Trophoblast cell (in vitro differentiated cells and primary cell): ENCODE results near the gene ACTR3.
A peak's percentile ranks its signal among the peaks of the same experiment; 100 is the strongest.

Experiments
- DNase-seq, 2 donors: peaks; one replicate each; pipeline ENCODE4 v3.0.0-alpha.2; 2016
- H2AFZ ChIP-seq: 2 replicates; pipeline ENCODE4 v1.6.1; 2013; ENCODE audit warnings: low read length, moderate library complexity, mild to moderate bottlenecking; ENCODE audit not compliant: insufficient read depth, poor library complexity
- H2AK5ac ChIP-seq: 2 replicates; pipeline ENCODE4 v1.6.1; 2013; ENCODE audit warnings: mild to moderate bottlenecking, low read length
- H2BK120ac ChIP-seq: 2 replicates; pipeline ENCODE4 v1.6.1; 2013; ENCODE audit warnings: low read length, mild to moderate bottlenecking, moderate library complexity; ENCODE audit not compliant: insufficient read depth, poor library complexity
- H2BK12ac ChIP-seq: 2 replicates; pipeline ENCODE4 v1.6.1; 2013; ENCODE audit warnings: mild to moderate bottlenecking, low read length, moderate library complexity
- H2BK5ac ChIP-seq: 2 replicates; pipeline ENCODE4 v1.6.1; 2013; ENCODE audit warnings: low read length, low read depth, moderate library complexity, mild to moderate bottlenecking; ENCODE audit not compliant: poor library complexity
- H3K14ac ChIP-seq: 2 replicates; pipeline ENCODE4 v1.6.1; 2013; ENCODE audit warnings: mild to moderate bottlenecking, low read length
- H3K18ac ChIP-seq: 2 replicates; pipeline ENCODE4 v1.6.1; 2013; ENCODE audit warnings: mild to moderate bottlenecking, low read length
- H3K23ac ChIP-seq: 2 replicates; pipeline ENCODE4 v1.6.1; 2013; ENCODE audit warnings: low read length
- H3K27ac ChIP-seq: 2 replicates; pipeline ENCODE4 v1.5.1; 2013; ENCODE audit warnings: low read depth, mild to moderate bottlenecking, inconsistent platforms, low read length, moderate library complexity
- H3K27me3 ChIP-seq: 2 replicates; pipeline ENCODE4 v1.6.1; 2013; ENCODE audit warnings: inconsistent platforms, mild to moderate bottlenecking, low read length, moderate library complexity; ENCODE audit not compliant: insufficient read depth
- H3K36me3 ChIP-seq, 2 experiments: 1 replicate in 1 of 2; 2 replicates in 1 of 2; pipeline ENCODE4 v1.6.1; 2013; ENCODE audit warnings: low read length in 2 of 2, mild to moderate bottlenecking in 2 of 2, moderate library complexity in 1 of 2; ENCODE audit not compliant: insufficient read depth in 2 of 2, control insufficient read depth in 1 of 2
- H3K4ac ChIP-seq: 2 replicates; pipeline ENCODE4 v1.6.1; 2013; ENCODE audit warnings: low read depth, mild to moderate bottlenecking, low read length, moderate library complexity
- H3K4me1 ChIP-seq, 2 experiments: 1 replicate in 1 of 2; 2 replicates in 1 of 2; pipeline ENCODE4 v1.6.1; 2013; ENCODE audit warnings: low read length in 2 of 2, mild to moderate bottlenecking in 2 of 2, moderate library complexity in 1 of 2; ENCODE audit not compliant: insufficient read depth in 2 of 2, control insufficient read depth in 1 of 2
- H3K4me2 ChIP-seq: 2 replicates; pipeline ENCODE4 v1.6.1; 2013; ENCODE audit warnings: inconsistent platforms, mild to moderate bottlenecking, low read length, moderate library complexity
- H3K4me3 ChIP-seq: 2 replicates; pipeline ENCODE4 v1.5.1; 2013; ENCODE audit warnings: mild to moderate bottlenecking, low read depth, low read length, inconsistent platforms
- H3K79me1 ChIP-seq: one replicate; pipeline ENCODE4 v1.6.1; 2013; ENCODE audit warnings: low read length
- H3K79me2 ChIP-seq: 2 replicates; pipeline ENCODE4 v1.6.1; 2013; ENCODE audit warnings: low read length, mild to moderate bottlenecking; ENCODE audit not compliant: control insufficient read depth, insufficient read depth, poor library complexity
- H3K9ac ChIP-seq: 2 replicates; pipeline ENCODE4 v1.6.1; 2013; ENCODE audit warnings: mild to moderate bottlenecking, low read length
- H3K9me3 ChIP-seq: 2 replicates; pipeline ENCODE4 v1.6.1; 2013; ENCODE audit warnings: low read depth, mild to moderate bottlenecking, control low read depth, inconsistent platforms, low read length; ENCODE audit not compliant: insufficient read depth
- H4K12ac ChIP-seq: 2 replicates; pipeline ENCODE4 v1.6.1; 2013; ENCODE audit warnings: low read depth, mild to moderate bottlenecking, low read length, moderate library complexity
- H4K8ac ChIP-seq: 2 replicates; pipeline ENCODE4 v1.6.1; 2013; ENCODE audit warnings: low read depth, mild to moderate bottlenecking, low read length, moderate library complexity
- H4K91ac ChIP-seq: one replicate; pipeline ENCODE4 v1.6.1; 2013; ENCODE audit warnings: low read depth, mild to moderate bottlenecking, low read length, moderate library complexity
- WGBS: extraction: QIAGEN DNeasy Blood & Tissue Kit; methylation state at CpG from one replicate; pipeline ENCODE4 v1.1.7; 2013; ENCODE audit warnings: missing lambda C conversion rate; ENCODE audit not compliant: insufficient read length, insufficient coverage; ENCODE audit errors: extremely low coverage; 5-methylcytosine and 5-hydroxymethylcytosine counted together

ACTR3 gene

DNA sequence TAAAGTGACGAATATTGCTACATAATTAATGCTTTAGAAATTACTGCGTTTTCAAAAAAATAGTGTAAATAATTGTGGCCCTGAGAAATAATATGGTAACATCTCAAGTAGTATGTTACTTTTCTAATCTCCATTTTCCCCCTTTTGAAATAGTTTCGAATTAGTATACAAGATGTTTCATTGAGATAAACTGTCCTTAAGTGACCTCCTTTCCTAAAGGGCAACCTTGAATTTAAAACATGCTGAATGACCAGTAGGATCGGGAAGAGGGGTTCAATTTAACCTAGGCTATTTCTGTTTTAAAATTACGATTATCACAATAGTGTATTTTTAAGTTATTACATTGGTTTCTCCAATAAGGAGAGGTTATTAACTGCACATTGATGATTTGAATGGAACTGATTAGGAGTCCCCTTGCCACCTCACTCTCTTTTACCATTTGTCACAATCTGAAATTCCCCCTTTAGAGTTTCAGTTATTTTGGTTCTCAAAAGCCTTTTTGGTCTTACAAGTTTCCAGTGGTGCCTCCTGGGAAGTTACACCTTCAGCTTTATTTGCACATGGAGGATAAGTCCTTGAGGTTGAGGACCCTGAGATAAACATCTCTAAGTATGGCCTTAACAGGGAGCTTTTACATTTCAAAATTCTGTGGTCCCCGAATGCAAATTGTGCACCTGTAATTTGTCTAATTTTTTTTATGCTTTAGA lies 2.3 kb downstream of the ACTR3 start:
- H3K23ac ChIP-seq = no peak overlapping the region
- H3K36me3 ChIP-seq = peaks cover 0 to 2% of the 10 kb centered on the region in 2 experiments
- H2BK5ac ChIP-seq = no peak overlapping the region
- H2BK12ac ChIP-seq = no peak overlapping the region
- H4K91ac ChIP-seq = no peak overlapping the region
- H3K4me3 ChIP-seq = no peak overlapping the region
- no peak overlapping the region for H3K18ac ChIP-seq
- WGBS = no CpG with 5 or more reads among the region's 6 CpGs
- peaks cover 5 to 7% of the 10 kb centered on the region in 2 experiments for H3K4me1 ChIP-seq
- peak overlapping the region; percentile 52 for H3K4ac ChIP-seq
- peaks cover 14% of the 10 kb centered on the region for H3K79me1 ChIP-seq
- H2AFZ ChIP-seq = no peak overlapping the region
- no peak overlapping the region for H3K14ac ChIP-seq
- H2AK5ac ChIP-seq = no peak overlapping the region
- H3K4me2 ChIP-seq = peak overlapping the region; percentile 10
- H3K27me3 ChIP-seq = no peaks in the 10 kb centered on the region
- H3K9me3 ChIP-seq = no peaks in the 10 kb centered on the region
- peaks cover 17% of the 10 kb centered on the region for H3K79me2 ChIP-seq
- H4K12ac ChIP-seq = no peak overlapping the region
- DNase-seq = no peak
- H3K27ac ChIP-seq = no peak overlapping the region
- H2BK120ac ChIP-seq = no peak overlapping the region
- H3K9ac ChIP-seq = no peak overlapping the region
- H4K8ac ChIP-seq = no peak overlapping the region

DNA sequence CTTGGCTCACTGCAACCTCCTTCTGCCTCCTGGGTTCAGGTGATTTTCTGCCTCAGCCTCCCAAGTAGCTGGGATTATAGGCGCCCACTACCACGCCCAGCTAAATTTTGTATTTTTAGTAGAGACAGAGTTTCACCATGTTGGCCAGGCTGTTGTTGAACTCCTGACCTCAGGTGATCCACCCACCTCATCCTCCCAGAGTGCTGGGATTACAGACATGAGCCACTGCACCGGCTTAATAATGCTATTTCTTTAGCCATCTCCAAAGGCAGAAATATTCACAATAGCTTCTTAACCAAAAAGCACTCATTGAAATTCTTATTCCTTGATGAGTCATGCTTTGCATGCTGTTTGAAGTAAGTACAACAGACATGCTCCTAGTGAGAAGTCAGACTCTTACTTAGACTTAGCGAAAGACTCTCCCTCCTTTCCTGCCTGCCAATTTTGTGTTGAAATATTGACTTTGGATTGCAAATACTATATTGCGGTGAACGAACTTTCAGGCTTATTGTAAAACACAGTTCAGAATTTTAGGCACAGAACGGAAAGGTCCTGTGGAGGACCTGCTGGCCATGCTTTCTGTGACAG lies 4.4 kb downstream of the ACTR3 start:
- DNase-seq = peak in 1 of 2 donors; percentile 69
- Histone ChIP-seq H2AFZ (no peak overlapping the region), H4K8ac (no peak overlapping the region), H4K12ac (no peak overlapping the region), H2BK120ac (no peak overlapping the region), H3K4me1 (peaks cover 2 to 7% of the 10 kb centered on the region in 2 experiments), H3K27me3 (no peaks in the 10 kb centered on the region), H3K27ac (no peak overlapping the region), H2BK5ac (no peak overlapping the region), H3K36me3 (no peaks in the 10 kb centered on the region), H3K23ac (no peak overlapping the region), H3K9me3 (no peaks in the 10 kb centered on the region), H3K14ac (no peak overlapping the region), H3K18ac (no peak overlapping the region), H2BK12ac (no peak overlapping the region), H3K4me2 (peak overlapping the region; percentile 19), H3K79me2 (peaks cover 19% of the 10 kb centered on the region), H3K4ac (peak overlapping the region; percentile 81), H3K9ac (no peak overlapping the region), H4K91ac (no peak overlapping the region), H2AK5ac (no peak overlapping the region), H3K4me3 (no peak overlapping the region), H3K79me1 (peaks cover 12% of the 10 kb centered on the region)
- whole genome bisulfite sequencing = no CpG with 5 or more reads among the region's 7 CpGs

DNA sequence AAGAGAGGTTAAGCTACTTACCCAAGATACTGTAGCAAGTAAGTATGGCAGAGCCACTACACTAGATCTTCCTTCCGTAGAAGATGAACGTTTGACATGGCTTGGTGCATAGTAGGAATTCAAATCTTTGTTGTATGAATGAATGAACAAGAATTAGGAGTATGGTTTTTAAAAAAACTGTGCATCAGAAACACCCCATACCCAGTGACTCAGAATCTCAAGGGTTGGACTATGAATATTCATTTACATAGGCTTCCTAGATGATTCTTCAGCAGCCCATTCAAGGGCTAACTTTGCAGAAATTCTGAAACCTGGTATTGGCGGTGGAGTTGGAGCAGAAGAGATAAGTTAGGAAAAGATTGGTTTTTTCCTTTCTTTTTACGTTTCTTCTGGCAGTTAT lies 5.4 kb downstream of the ACTR3 start:
- WGBS = no CpG with 5 or more reads among the region's 4 CpGs
- H3K18ac ChIP-seq = no peak overlapping the region
- no peak overlapping the region for H2BK120ac ChIP-seq
- H3K14ac ChIP-seq = no peak overlapping the region
- H2BK12ac ChIP-seq = no peak overlapping the region
- H3K23ac ChIP-seq = no peak overlapping the region
- peaks cover 15% of the 10 kb centered on the region for H3K79me2 ChIP-seq
- no peak overlapping the region for H3K9ac ChIP-seq
- H3K4ac ChIP-seq = peak overlapping the region; percentile 89
- no peak overlapping the region for H2BK5ac ChIP-seq
- H3K27ac ChIP-seq = no peak overlapping the region
- H4K8ac ChIP-seq = no peak overlapping the region
- H3K4me3 ChIP-seq = no peak overlapping the region
- H3K79me1 ChIP-seq = peaks cover 5% of the 10 kb centered on the region
- H3K9me3 ChIP-seq = no peaks in the 10 kb centered on the region
- H3K4me1 ChIP-seq = peaks cover 2 to 7% of the 10 kb centered on the region in 2 experiments
- H4K12ac ChIP-seq = no peak overlapping the region
- no peaks in the 10 kb centered on the region for H3K27me3 ChIP-seq
- DNase-seq = no peak
- no peak overlapping the region for H4K91ac ChIP-seq
- H3K4me2 ChIP-seq = no peak overlapping the region
- H3K36me3 ChIP-seq = no peaks in the 10 kb centered on the region
- H2AFZ ChIP-seq = no peak overlapping the region
- no peak overlapping the region for H2AK5ac ChIP-seq

DNA sequence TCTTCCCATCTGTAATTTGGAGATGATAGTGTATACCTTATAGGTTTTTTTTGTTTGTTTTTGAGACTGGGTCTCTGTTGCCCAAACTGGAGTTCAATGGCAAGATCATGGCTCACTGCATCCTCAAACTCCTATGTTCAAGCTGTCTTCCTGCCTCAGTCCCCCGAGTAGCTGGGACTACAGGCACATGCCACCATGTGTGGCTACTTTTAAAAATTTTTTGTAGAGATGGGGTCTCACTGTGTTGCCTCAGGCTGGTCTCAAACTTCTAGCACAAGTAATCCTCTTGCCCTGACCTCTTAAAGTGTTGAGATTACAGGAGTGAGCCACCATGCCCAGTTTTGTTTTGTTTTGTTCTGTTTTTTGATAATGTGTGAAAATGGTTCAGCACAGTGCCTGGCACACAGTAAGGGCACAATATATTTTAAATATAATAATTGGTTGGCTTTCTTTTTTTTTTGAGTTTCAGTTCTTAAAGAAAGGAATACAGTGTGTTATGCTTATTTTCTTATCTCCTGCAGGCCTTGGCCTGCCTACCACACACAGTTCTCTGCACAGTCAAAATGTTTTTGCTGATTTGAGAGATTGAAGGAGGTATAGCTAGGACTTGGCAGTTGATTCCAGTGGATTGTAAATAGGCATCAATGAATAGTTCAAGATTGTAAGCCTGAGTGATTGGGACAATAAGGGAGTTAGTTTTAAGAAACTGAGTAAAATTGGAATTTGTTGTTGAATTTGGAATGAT lies 6.1 kb downstream of the ACTR3 start:
- Histone ChIP-seq H3K36me3 (peaks cover 0 to under 1% of the 10 kb centered on the region in 2 experiments), H3K9ac (no peak overlapping the region), H3K14ac (no peak overlapping the region), H3K27me3 (no peaks in the 10 kb centered on the region), H3K79me2 (peaks cover 13% of the 10 kb centered on the region), H2BK12ac (no peak overlapping the region), H3K79me1 (no peaks in the 10 kb centered on the region), H3K4me1 (peaks cover 2 to 7% of the 10 kb centered on the region in 2 experiments), H2AK5ac (no peak overlapping the region), H2AFZ (no peak overlapping the region), H3K9me3 (no peaks in the 10 kb centered on the region), H3K23ac (no peak overlapping the region), H4K12ac (no peak overlapping the region), H3K27ac (no peak overlapping the region), H3K4ac (peak overlapping the region; percentile 94), H2BK120ac (no peak overlapping the region), H3K4me2 (no peak overlapping the region), H4K91ac (no peak overlapping the region), H2BK5ac (no peak overlapping the region), H3K18ac (no peak overlapping the region), H3K4me3 (no peak overlapping the region), H4K8ac (no peak overlapping the region)
- WGBS = no CpG with 5 or more reads among the region's 1 CpG
- no peak for DNase-seq
